ENCODE results near the gene UGT1A9.

The UGT1A9 gene

GRCh38 chr2:233798335-233799086 lies 126.8 kb downstream of the UGT1A9 start:
- no peak for DNase-seq (ENCODE audit: low spot score)

- no peak for DNase-seq (ENCODE audit: low spot score)
These were observed 127.5 kb downstream of the UGT1A9 start for GRCh38 chr2:233799087-233799665.

GRCh38 chr2:233799716-233800115 lies 128.0 kb downstream of the UGT1A9 start:
- no peak for DNase-seq (ENCODE audit: low spot score)

- DNase-seq (ENCODE audit: low spot score), result no peak
These were observed 128.5 kb downstream of the UGT1A9 start for GRCh38 chr2:233800208-233800607.

GRCh38 chr2:233801357-233802131 lies 129.8 kb downstream of the UGT1A9 start:
- no peak for DNase-seq (ENCODE audit: low spot score)

- no peak for DNase-seq (ENCODE audit: low spot score)
These were observed 130.6 kb downstream of the UGT1A9 start for GRCh38 chr2:233802132-233802815.

- DNase-seq (ENCODE audit: low spot score), result no peak
These were observed 131.7 kb downstream of the UGT1A9 start for GRCh38 chr2:233803292-233803911.

- no peak for DNase-seq (ENCODE audit: low spot score)
These were observed 132.3 kb downstream of the UGT1A9 start for GRCh38 chr2:233803994-233804393.

- no peak for DNase-seq (ENCODE audit: low spot score)
These were observed 135.6 kb downstream of the UGT1A9 start for GRCh38 chr2:233807215-233807865.

- DNase-seq (ENCODE audit: low spot score), result no peak
These were observed 136.6 kb downstream of the UGT1A9 start for GRCh38 chr2:233807966-233808935.

GRCh38 chr2:233810385-233810784 lies 138.7 kb downstream of the UGT1A9 start:
- no peak for DNase-seq (ENCODE audit: low spot score)

- no peak for DNase-seq (ENCODE audit: low spot score)
These were observed 139.4 kb downstream of the UGT1A9 start for GRCh38 chr2:233811087-233811486.

GRCh38 chr2:233811732-233812131 lies 140.0 kb downstream of the UGT1A9 start:
- no peak for DNase-seq (ENCODE audit: low spot score)

- DNase-seq (ENCODE audit: low spot score), result no peak
These were observed 141.7 kb downstream of the UGT1A9 start for GRCh38 chr2:233813236-233814055.

- DNase-seq (ENCODE audit: low spot score), result no peak
These were observed 142.5 kb downstream of the UGT1A9 start for GRCh38 chr2:233814056-233814835.

- no peak for DNase-seq (ENCODE audit: low spot score)
These were observed 144.2 kb downstream of the UGT1A9 start for GRCh38 chr2:233815861-233816260.

- DNase-seq (ENCODE audit: low spot score), result no peak
These were observed 144.6 kb downstream of the UGT1A9 start for GRCh38 chr2:233816334-233816733.

- DNase-seq (ENCODE audit: low spot score), result no peak
These were observed 145.1 kb downstream of the UGT1A9 start for GRCh38 chr2:233816771-233817170.
